22Rv1 (cell line): ENCODE measurements around the gene ING3.

ENCODE experiments used
- ZFX ChIP-seq: fragments of 450-650 bp; IDR thresholded peaks from 2 replicates; pipeline ENCODE4 v1.6.1; 2017; ENCODE audit warnings: antibody characterized with exemption, borderline replicate concordance
- TF ChIP-seq, protein P1 (sequence below): fragments of 450-650 bp; IDR thresholded peaks from 2 replicates; pipeline ENCODE4 v1.5.1; 2017; ENCODE audit warnings: mild to moderate bottlenecking

DNA sequence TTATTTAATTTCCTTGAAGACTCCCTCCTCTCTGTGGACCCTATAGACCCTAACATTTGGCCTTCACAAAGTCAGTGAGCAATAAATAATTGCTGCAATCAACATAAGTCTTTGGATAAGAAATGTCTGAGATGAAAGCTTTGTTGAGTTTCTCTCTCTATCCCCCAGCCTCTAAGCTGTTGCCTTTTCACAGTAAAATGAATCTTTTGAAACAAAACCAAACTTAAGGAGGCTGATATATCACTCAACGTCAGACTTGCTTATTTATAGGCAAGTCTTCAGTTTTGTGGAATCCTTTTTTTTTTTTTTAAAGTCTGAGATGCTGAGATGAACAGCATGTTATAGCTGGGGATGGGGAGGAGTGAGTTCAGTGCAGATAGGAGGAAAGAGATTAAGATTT lies 47.9 kb downstream of the ING3 start:
- TF ChIP-seq, protein P1, sequence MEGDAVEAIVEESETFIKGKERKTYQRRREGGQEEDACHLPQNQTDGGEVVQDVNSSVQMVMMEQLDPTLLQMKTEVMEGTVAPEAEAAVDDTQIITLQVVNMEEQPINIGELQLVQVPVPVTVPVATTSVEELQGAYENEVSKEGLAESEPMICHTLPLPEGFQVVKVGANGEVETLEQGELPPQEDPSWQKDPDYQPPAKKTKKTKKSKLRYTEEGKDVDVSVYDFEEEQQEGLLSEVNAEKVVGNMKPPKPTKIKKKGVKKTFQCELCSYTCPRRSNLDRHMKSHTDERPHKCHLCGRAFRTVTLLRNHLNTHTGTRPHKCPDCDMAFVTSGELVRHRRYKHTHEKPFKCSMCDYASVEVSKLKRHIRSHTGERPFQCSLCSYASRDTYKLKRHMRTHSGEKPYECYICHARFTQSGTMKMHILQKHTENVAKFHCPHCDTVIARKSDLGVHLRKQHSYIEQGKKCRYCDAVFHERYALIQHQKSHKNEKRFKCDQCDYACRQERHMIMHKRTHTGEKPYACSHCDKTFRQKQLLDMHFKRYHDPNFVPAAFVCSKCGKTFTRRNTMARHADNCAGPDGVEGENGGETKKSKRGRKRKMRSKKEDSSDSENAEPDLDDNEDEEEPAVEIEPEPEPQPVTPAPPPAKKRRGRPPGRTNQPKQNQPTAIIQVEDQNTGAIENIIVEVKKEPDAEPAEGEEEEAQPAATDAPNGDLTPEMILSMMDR: no peak
- no peak for TF ChIP-seq ZFX
